Retinal pigment epithelial cell (primary cell): ENCODE results near the gene OSBPL5.

Experiments
- DNase-seq: peaks from one replicate; pipeline ENCODE4 v3.0.0-alpha.2; 2010; ENCODE audit warnings: low read depth
- H3K4me3 ChIP-seq: 2 replicates; pipeline ENCODE4 v1.5.1; 2011; ENCODE audit warnings: mild to moderate bottlenecking, low read length, control low read depth, moderate library complexity
- TF ChIP-seq, protein P1 (sequence below): conservative IDR thresholded peaks from 2 replicates; pipeline ENCODE4 v1.5.1; 2011; ENCODE audit warnings: low read depth, low read length, control low read depth, inconsistent platforms

Gene OSBPL5

DNA sequence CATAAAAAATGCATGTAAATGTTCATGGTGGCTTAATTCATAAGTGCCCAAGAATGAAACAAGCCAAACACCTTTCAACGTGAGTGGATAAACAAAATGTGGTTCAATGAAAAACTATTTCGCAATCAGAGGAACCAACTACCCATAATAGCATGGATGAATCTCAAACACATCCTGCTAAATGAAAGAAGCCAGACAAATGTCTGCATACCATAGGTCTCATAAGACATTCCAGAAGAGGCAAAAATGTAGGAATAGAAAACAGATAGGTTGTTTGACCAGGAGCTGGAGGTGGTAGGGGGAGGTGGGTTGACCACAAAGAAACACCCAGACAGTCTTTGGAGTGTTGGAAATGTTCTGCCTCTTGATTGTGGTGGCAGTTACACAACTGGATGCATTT, 13.2 kb upstream of the OSBPL5 start:
- DNase-seq, result no peak
- TF ChIP-seq, protein P1, sequence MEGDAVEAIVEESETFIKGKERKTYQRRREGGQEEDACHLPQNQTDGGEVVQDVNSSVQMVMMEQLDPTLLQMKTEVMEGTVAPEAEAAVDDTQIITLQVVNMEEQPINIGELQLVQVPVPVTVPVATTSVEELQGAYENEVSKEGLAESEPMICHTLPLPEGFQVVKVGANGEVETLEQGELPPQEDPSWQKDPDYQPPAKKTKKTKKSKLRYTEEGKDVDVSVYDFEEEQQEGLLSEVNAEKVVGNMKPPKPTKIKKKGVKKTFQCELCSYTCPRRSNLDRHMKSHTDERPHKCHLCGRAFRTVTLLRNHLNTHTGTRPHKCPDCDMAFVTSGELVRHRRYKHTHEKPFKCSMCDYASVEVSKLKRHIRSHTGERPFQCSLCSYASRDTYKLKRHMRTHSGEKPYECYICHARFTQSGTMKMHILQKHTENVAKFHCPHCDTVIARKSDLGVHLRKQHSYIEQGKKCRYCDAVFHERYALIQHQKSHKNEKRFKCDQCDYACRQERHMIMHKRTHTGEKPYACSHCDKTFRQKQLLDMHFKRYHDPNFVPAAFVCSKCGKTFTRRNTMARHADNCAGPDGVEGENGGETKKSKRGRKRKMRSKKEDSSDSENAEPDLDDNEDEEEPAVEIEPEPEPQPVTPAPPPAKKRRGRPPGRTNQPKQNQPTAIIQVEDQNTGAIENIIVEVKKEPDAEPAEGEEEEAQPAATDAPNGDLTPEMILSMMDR, result no peak
- no peak overlapping the region for H3K4me3 ChIP-seq

DNA sequence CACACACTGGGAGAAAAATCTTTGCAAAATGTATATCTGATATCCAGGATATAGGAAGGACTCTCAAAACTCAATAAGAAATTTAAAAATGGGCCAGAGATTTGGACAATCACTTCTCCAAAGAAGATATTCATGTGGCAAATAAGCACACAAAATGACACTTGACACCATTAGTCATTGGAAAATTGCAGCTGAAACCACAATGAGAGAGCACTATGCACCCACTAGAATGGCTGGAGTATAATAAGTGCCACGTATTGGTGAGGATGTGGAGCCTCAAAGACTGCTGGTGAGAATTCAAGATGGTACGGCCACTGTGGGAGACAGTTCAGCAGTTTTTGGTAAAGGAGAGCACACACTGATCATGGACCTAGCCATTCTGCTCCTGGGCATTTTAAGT, 12.8 kb upstream of the OSBPL5 start:
- DNase-seq, result no peak
- no peak overlapping the region for H3K4me3 ChIP-seq
- TF ChIP-seq, protein P1, result no peak

DNA sequence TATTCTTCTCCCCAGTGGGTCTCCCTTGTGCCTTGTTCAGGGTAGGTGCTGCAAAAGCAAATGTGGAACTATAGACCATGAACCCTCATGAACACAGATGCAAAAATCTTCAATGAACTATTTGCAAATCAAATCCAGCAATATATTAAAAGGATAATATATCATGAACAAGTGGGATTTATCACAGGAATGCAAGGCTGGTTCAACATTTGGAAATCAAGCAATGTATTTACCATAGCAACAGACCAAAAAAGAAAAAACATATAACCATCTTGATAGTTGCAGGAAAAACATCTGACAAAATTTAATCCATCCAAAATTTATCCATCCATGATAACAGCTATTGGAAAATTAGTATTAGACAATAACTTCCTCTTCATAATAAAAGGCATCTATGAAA, 11.4 kb upstream of the OSBPL5 start:
- no peak overlapping the region for H3K4me3 ChIP-seq
- TF ChIP-seq, protein P1, result no peak
- DNase-seq, result no peak

DNA sequence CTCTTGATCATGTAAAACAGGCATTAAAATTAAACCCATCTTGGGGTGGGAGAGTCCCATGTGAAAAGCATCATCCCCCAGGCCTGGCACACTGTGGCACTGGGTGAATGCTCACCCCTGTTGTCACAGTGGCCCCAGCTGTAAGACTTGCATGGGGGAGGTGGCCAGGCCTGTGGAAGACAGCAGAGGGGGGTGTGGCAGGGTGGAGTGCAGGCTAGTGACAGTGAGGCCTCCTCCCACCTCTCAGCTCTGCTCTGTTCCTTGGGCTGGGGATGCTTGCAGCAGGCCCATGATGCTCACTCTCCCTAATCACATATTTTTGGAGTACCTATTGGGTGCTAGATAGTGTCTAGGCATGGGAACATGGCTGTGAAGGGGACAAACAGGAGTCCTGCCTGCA, 10.1 kb upstream of the OSBPL5 start:
- DNase-seq, result no peak
- TF ChIP-seq, protein P1, result no peak
- no peak overlapping the region for H3K4me3 ChIP-seq

DNA sequence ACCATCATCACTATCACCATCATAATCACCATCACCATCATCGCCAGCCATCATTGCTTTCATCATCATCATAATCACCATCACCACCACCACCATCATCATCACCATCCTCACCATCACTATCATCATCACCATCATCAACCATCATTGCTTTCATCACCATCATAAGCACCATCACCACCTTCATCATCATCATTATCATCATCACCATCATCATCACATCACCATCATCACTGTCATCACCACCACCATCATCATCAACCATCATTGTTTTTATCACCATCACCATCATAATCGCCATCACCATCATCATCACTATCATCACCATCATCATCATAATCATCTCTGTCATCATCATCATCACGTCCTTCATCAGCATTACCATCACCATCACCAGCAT, 9.3 kb upstream of the OSBPL5 start:
- H3K4me3 ChIP-seq, result no peak overlapping the region
- DNase-seq, result no peak
- TF ChIP-seq, protein P1, result no peak

DNA sequence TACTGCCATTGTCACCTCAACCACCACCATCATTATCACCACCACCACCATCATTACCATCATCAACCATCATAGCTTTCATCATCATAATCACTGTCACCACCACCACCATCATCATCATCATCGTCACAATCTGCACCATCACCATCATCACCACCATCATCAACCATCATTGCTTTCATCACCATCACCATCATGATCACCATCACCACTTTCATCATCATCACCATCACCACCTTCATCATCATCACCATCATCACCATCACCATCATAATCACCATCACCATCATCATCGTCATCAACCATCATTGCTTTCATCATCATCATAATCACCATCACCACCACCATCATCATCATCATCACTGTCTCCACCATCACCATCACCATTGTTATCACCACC, 8.7 kb upstream of the OSBPL5 start:
- no peak overlapping the region for H3K4me3 ChIP-seq
- no peak for DNase-seq
- TF ChIP-seq, protein P1, result no peak

DNA sequence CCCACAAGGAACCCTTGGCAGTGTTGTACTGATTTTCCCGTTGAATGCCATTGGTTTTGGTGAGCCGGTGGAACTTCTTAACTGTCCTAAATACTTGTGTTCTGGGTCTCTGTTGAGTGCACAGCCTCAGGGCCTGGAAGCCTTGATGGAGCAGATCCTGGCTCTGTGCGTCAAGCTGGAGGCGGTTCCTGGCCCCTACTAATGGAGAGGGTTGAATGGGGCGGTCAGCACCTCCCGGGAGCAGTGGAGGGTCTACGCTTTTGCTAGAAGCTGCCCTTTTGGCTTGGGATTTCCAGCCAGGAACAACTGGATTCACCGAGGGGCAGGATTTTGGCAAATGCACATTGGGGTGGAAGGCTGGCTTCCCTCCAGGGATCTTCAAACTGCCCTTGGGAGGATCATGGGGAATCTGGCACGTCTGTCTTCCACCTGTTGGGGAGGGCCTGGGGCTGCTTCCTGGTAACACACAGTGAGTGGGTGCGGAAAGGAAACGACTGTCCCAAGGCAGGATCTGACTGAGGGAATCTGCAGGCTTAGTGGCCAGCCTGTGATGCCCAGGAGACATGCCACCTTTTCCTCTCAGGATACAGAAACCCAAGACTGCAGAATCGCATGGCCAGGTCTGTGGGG, 6.9 kb upstream of the OSBPL5 start:
- no peak for DNase-seq
- TF ChIP-seq, protein P1, result no peak

More for the DNA sequence above, 6.9 kb upstream of the OSBPL5 start:
- H3K4me3 ChIP-seq, result no peak overlapping the region
